WTC11 (cell line): ENCODE data around the gene CIDEB. TPM values are rescaled to one million over a fixed set of nuclear protein-coding genes. Genes with fewer than 3 reads are reported as not detected.
A peak's percentile ranks its signal among the peaks of the same experiment; 100 is the strongest.

Experiments used
- ATAC-seq: fragments of 200-7000 bp; cut with Tn5 transposase; 2 replicates; pipeline ENCODE4 v1.10.0; 2021; ENCODE audit warnings: mild to moderate bottlenecking, moderate library complexity
- CTCF ChIA-PET: fragments of 300-600 bp; sonication (Branson Sonifier 250); formaldehyde crosslinking; loops from one replicate; lab custom pipeline; 2021; ENCODE audit warnings: antibody characterized with exemption; lab: Charles Lee
- POLR2A ChIA-PET: fragments of 350-600 bp; sonication (Branson Sonifier 250); formaldehyde crosslinking; loops from one replicate; lab custom pipeline; 2021; ENCODE audit warnings: antibody characterized with exemption; lab: Charles Lee
- DNase-seq: peaks from one replicate; pipeline ENCODE4 v3.0.0; 2021; ENCODE audit warnings: low spot score
- H3K27ac Mint-ChIP-seq: 2 replicates; pipeline ENCODE4 v1.8.0; 2021; ENCODE audit warnings: mixed read lengths
- H3K27me3 Mint-ChIP-seq: 2 replicates; pipeline ENCODE4 v1.8.0; 2021; ENCODE audit warnings: low read depth, mild to moderate bottlenecking, moderate library complexity, mixed read lengths
- H3K36me3 Mint-ChIP-seq: 2 replicates; pipeline ENCODE4 v1.8.0; 2021; ENCODE audit warnings: mixed read lengths
- H3K4me1 Mint-ChIP-seq: 2 replicates; pipeline ENCODE4 v1.8.0; 2022; ENCODE audit warnings: mixed read lengths
- H3K4me3 Mint-ChIP-seq: 2 replicates; pipeline ENCODE4 v1.8.0; 2021; ENCODE audit warnings: mild to moderate bottlenecking, moderate library complexity, mixed read lengths
- H3K9me3 Mint-ChIP-seq: 2 replicates; pipeline ENCODE4 v1.8.0; 2021; ENCODE audit warnings: mixed read lengths
- AFF4 ChIP-seq: sonication (generic); formaldehyde crosslinking; IDR thresholded peaks from 2 replicates; pipeline ENCODE4 v1.8.1; 2023; ENCODE audit warnings: mild to moderate bottlenecking, missing genetic modification reagents, borderline replicate concordance
- CBFB ChIP-seq: sonication (generic); formaldehyde crosslinking; IDR thresholded peaks from 2 replicates; pipeline ENCODE4 v1.8.1; 2022; ENCODE audit warnings: mild to moderate bottlenecking, low read depth, missing genetic modification reagents
- CREB1 ChIP-seq: sonication (generic); formaldehyde crosslinking; IDR thresholded peaks from 2 replicates; pipeline ENCODE4 v1.8.0; 2023; ENCODE audit warnings: mild to moderate bottlenecking, missing genetic modification reagents
- ELF4 ChIP-seq: sonication (generic); formaldehyde crosslinking; IDR thresholded peaks from 2 replicates; pipeline ENCODE4 v1.8.1; 2022; ENCODE audit warnings: low read depth, mild to moderate bottlenecking, moderate library complexity, missing genetic modification reagents
- EMX1 ChIP-seq: fragments of 250-450 bp; sonication (Bioruptor Pico); IDR thresholded peaks from 2 replicates; pipeline ENCODE4 v1.8.0; 2021; ENCODE audit warnings: mild to moderate bottlenecking
- ETV6 ChIP-seq: sonication (generic); formaldehyde crosslinking; IDR thresholded peaks from 2 replicates; pipeline ENCODE4 v1.8.1; 2022; ENCODE audit warnings: mild to moderate bottlenecking, missing genetic modification reagents
- FOXJ3 ChIP-seq: sonication (generic); formaldehyde crosslinking; IDR thresholded peaks from 2 replicates; pipeline ENCODE4 v1.9.0; 2021; ENCODE audit warnings: missing genetic modification reagents, mild to moderate bottlenecking, borderline replicate concordance
- GRHL2 ChIP-seq: fragments of 250-450 bp; sonication (Bioruptor Pico); IDR thresholded peaks from 2 replicates; pipeline ENCODE4 v1.8.0; 2022; ENCODE audit warnings: mild to moderate bottlenecking, moderate library complexity; ENCODE audit not compliant: insufficient replicate concordance, severe bottlenecking
- HMGA2 ChIP-seq: fragments of 250-450 bp; sonication (Bioruptor Pico); IDR thresholded peaks from 2 replicates; pipeline ENCODE4 v1.4.0; 2021; ENCODE audit warnings: mild to moderate bottlenecking, moderate library complexity
- MYBL2 ChIP-seq: sonication (generic); formaldehyde crosslinking; IDR thresholded peaks from 2 replicates; pipeline ENCODE4 v1.8.1; 2023; ENCODE audit warnings: mild to moderate bottlenecking, moderate library complexity, missing genetic modification reagents
- PRRX2 ChIP-seq: fragments of 250-450 bp; sonication (Bioruptor Pico); IDR thresholded peaks from 2 replicates; pipeline ENCODE4 v1.8.0; 2021; ENCODE audit warnings: mild to moderate bottlenecking
- ZNF232 ChIP-seq: sonication (generic); formaldehyde crosslinking; IDR thresholded peaks from 2 replicates; pipeline ENCODE4 v1.8.0; 2022; ENCODE audit warnings: mild to moderate bottlenecking, missing genetic modification reagents
- ZNF396 ChIP-seq: fragments of 250-450 bp; sonication (Bioruptor Pico); IDR thresholded peaks from 2 replicates; pipeline ENCODE4 v1.8.0; 2021; ENCODE audit warnings: mild to moderate bottlenecking, moderate library complexity, borderline replicate concordance
- ZNF423 ChIP-seq: fragments of 250-450 bp; sonication (Bioruptor Pico); IDR thresholded peaks from 2 replicates; pipeline ENCODE4 v2.1.2; 2022; ENCODE audit warnings: mild to moderate bottlenecking, moderate library complexity
- total RNA-seq: library from RNA; stranded (reverse); gene quantifications from 3 replicates; pipeline ENCODE4 v1.2.3, GENCODE V29; 2021
- TF ChIP-seq, protein P1 (sequence below): sonication (generic); formaldehyde crosslinking; IDR thresholded peaks from 2 replicates; pipeline ENCODE4 v1.8.0; 2022; ENCODE audit warnings: mild to moderate bottlenecking, missing genetic modification reagents
- TF ChIP-seq, protein P2 (sequence below): sonication (generic); formaldehyde crosslinking; IDR thresholded peaks from 2 replicates; pipeline ENCODE4 v1.8.1; 2022; ENCODE audit warnings: low read depth, missing genetic modification reagents, borderline replicate concordance
- TF ChIP-seq, protein P3 (sequence below): sonication (generic); formaldehyde crosslinking; conservative IDR thresholded peaks from 2 replicates; pipeline ENCODE4 v1.8.1; 2023; ENCODE audit warnings: mild to moderate bottlenecking, low read depth, missing genetic modification reagents, moderate library complexity
- TF ChIP-seq, protein P4 (sequence below): fragments of 250-450 bp; sonication (Bioruptor Pico); IDR thresholded peaks from 2 replicates; pipeline ENCODE4 v1.9.0; 2021; ENCODE audit warnings: mild to moderate bottlenecking
- TF ChIP-seq, protein P5 (sequence below): sonication (generic); formaldehyde crosslinking; IDR thresholded peaks from 2 replicates; pipeline ENCODE4 v1.8.0; 2023; ENCODE audit warnings: mild to moderate bottlenecking, missing genetic modification reagents
- TF ChIP-seq, protein P6 (sequence below): fragments of 250-450 bp; sonication (Bioruptor Pico); IDR thresholded peaks from 2 replicates; pipeline ENCODE4 v2.1.2; 2022; ENCODE audit warnings: mild to moderate bottlenecking, moderate library complexity

CIDEB gene
- total RNA-seq, 1 experiment from 2014 or later = 4.7 TPM

DNA sequence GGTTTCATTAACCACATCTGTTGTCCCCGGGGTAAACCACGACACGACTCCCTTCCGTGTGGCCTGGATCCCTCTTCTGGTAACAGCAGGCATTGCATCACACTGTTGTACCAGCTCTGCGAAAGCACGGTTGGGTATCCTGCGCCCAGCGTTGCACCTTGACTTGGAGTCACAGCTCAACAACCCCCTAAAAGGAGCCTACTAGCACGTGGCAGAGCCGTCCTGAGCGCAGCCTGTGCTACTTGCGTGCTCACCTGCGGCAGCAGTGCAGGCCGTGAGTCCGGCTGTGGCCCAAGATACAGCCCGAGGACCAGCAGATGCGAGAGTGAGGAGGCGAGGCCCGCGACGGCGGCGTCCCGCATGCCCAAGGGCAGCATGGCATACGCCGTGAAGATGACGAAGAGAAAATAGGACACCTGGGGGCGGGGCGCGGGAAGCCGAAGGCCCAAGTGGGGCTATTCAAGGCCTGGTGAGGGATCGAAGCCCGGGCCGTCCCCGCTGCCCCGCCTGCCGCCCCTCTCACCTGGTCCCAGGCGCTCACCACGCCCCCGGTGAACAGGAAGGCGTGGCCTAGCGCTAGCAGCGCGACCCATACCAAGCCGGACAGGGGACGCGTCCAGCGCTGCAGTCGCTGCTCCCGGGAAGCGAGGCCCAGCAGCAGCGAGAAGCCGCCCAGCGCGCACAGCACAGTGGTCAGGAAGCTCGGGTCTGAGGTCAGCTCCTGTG, 24.7 kb upstream of the CIDEB start (continued):
- TF ChIP-seq AFF4 (CRISPR knock-in tag) = no peak; the same call in 1 of the 2 replicates
- peak; percentile 97 for TF ChIP-seq CREB1 (CRISPR knock-in tag)
- TF ChIP-seq ELF4 (CRISPR knock-in tag) = peak; percentile 89; the same call in 1 of the 2 replicates
- TF ChIP-seq, protein P1, sequence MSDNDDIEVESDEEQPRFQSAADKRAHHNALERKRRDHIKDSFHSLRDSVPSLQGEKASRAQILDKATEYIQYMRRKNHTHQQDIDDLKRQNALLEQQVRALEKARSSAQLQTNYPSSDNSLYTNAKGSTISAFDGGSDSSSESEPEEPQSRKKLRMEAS = peak; percentile 99
- TF ChIP-seq, protein P2, sequence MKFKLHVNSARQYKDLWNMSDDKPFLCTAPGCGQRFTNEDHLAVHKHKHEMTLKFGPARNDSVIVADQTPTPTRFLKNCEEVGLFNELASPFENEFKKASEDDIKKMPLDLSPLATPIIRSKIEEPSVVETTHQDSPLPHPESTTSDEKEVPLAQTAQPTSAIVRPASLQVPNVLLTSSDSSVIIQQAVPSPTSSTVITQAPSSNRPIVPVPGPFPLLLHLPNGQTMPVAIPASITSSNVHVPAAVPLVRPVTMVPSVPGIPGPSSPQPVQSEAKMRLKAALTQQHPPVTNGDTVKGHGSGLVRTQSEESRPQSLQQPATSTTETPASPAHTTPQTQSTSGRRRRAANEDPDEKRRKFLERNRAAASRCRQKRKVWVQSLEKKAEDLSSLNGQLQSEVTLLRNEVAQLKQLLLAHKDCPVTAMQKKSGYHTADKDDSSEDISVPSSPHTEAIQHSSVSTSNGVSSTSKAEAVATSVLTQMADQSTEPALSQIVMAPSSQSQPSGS (CRISPR knock-in tag) = peak; percentile 91
- TF ChIP-seq EMX1 (CRISPR knock-in tag) = no peak
- peak; percentile 94 for TF ChIP-seq FOXJ3 (CRISPR knock-in tag)
- peak; percentile 97 for TF ChIP-seq MYBL2 (CRISPR knock-in tag)
- TF ChIP-seq PRRX2 (CRISPR knock-in tag) = no peak
- peak; percentile 95 for TF ChIP-seq ETV6
- TF ChIP-seq, protein P3, sequence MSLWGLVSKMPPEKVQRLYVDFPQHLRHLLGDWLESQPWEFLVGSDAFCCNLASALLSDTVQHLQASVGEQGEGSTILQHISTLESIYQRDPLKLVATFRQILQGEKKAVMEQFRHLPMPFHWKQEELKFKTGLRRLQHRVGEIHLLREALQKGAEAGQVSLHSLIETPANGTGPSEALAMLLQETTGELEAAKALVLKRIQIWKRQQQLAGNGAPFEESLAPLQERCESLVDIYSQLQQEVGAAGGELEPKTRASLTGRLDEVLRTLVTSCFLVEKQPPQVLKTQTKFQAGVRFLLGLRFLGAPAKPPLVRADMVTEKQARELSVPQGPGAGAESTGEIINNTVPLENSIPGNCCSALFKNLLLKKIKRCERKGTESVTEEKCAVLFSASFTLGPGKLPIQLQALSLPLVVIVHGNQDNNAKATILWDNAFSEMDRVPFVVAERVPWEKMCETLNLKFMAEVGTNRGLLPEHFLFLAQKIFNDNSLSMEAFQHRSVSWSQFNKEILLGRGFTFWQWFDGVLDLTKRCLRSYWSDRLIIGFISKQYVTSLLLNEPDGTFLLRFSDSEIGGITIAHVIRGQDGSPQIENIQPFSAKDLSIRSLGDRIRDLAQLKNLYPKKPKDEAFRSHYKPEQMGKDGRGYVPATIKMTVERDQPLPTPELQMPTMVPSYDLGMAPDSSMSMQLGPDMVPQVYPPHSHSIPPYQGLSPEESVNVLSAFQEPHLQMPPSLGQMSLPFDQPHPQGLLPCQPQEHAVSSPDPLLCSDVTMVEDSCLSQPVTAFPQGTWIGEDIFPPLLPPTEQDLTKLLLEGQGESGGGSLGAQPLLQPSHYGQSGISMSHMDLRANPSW (CRISPR knock-in tag) = no peak
- TF ChIP-seq ZNF423 (CRISPR knock-in tag) = no peak

- Mint-ChIP-seq H3K27me3 (peaks cover 91% of the 10 kb centered on the region), H3K4me1 (peaks cover 24% of the 10 kb centered on the region), H3K9me3 (no peaks in the 10 kb centered on the region), H3K36me3 (no peaks in the 10 kb centered on the region), H3K4me3 (peak overlapping the region; percentile 78), H3K27ac (no peak overlapping the region)
- CTCF ChIA-PET = interaction anchor here (0.7 to 17.1 kb wide), 27 partner anchors 10 to 273 kb away, joined by 3 to 518 read pairs (median 16); partner anchors contain the start of genes CBLN3, CHMP4A, CIDEB and DHRS1
- ATAC-seq = peak; percentile 3
- POLR2A ChIA-PET = interaction anchor here (0.5 to 2.5 kb wide), 5 partner anchors 89 to 110 kb away, joined by 3 to 9 read pairs (median 4); partner anchors contain the start of genes CBLN3, KHNYN and TINF2
- peak; percentile 44 for DNase-seq
- TF ChIP-seq FOXJ3 (CRISPR knock-in tag) = no peak
- no peak for TF ChIP-seq ZNF232 (CRISPR knock-in tag)
- TF ChIP-seq HMGA2 (CRISPR knock-in tag) = no peak
- TF ChIP-seq GRHL2 (CRISPR knock-in tag) = no peak
- TF ChIP-seq, protein P4, sequence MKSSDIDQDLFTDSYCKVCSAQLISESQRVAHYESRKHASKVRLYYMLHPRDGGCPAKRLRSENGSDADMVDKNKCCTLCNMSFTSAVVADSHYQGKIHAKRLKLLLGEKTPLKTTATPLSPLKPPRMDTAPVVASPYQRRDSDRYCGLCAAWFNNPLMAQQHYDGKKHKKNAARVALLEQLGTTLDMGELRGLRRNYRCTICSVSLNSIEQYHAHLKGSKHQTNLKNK (CRISPR knock-in tag) = no peak
- TF ChIP-seq CBFB (CRISPR knock-in tag) = no peak
- no peak for TF ChIP-seq ZNF396 (CRISPR knock-in tag)
- TF ChIP-seq, protein P5, sequence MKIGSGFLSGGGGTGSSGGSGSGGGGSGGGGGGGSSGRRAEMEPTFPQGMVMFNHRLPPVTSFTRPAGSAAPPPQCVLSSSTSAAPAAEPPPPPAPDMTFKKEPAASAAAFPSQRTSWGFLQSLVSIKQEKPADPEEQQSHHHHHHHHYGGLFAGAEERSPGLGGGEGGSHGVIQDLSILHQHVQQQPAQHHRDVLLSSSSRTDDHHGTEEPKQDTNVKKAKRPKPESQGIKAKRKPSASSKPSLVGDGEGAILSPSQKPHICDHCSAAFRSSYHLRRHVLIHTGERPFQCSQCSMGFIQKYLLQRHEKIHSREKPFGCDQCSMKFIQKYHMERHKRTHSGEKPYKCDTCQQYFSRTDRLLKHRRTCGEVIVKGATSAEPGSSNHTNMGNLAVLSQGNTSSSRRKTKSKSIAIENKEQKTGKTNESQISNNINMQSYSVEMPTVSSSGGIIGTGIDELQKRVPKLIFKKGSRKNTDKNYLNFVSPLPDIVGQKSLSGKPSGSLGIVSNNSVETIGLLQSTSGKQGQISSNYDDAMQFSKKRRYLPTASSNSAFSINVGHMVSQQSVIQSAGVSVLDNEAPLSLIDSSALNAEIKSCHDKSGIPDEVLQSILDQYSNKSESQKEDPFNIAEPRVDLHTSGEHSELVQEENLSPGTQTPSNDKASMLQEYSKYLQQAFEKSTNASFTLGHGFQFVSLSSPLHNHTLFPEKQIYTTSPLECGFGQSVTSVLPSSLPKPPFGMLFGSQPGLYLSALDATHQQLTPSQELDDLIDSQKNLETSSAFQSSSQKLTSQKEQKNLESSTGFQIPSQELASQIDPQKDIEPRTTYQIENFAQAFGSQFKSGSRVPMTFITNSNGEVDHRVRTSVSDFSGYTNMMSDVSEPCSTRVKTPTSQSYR = no peak
- TF ChIP-seq, protein P6, sequence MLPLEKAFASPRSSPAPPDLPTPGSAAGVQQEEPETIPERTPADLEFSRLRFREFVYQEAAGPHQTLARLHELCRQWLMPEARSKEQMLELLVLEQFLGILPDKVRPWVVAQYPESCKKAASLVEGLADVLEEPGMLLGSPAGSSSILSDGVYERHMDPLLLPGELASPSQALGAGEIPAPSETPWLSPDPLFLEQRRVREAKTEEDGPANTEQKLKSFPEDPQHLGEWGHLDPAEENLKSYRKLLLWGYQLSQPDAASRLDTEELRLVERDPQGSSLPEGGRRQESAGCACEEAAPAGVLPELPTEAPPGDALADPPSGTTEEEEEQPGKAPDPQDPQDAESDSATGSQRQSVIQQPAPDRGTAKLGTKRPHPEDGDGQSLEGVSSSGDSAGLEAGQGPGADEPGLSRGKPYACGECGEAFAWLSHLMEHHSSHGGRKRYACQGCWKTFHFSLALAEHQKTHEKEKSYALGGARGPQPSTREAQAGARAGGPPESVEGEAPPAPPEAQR = no peak
Measured at GRCh38 chr14:24331731-24332267, 24.0 kb upstream of the CIDEB start.
